Spleen (tissue), 11 donors: ENCODE measurements around the gene ANKS1B. TPM values are rescaled to one million over a fixed set of nuclear protein-coding genes. Genes with fewer than 3 reads are reported as not detected.

ENCODE experiments used
- DNase-seq: peaks from one replicate; pipeline ENCODE4 v3.0.0-alpha.2; 2020
- H3K27ac ChIP-seq, 8 donors: fragments of 200-600 bp; sonication (generic) in 7 of 8; 1 replicate in 4 of 8; 2 replicates in 4 of 8; pipeline versions ENCODE4 v1.5.0 to v1.8.0; 2016 to 2021; ENCODE audit warnings: inconsistent platforms in 4 of 8, mild to moderate bottlenecking in 4 of 8, moderate library complexity in 1 of 8
- H3K27me3 ChIP-seq, 7 donors: fragments of 200-600 bp; sonication (generic) in 6 of 7; replicated peaks in 1 of 7; 1 replicate in 4 of 7; 2 replicates in 3 of 7; pipeline versions ENCODE4 v1.5.0 to v1.8.0; 2016 to 2021; ENCODE audit warnings: inconsistent platforms in 3 of 7, mild to moderate bottlenecking in 1 of 7
- H3K36me3 ChIP-seq, 6 donors: fragments of 200-600 bp; sonication (generic) in 5 of 6; 1 replicate in 4 of 6; 2 replicates in 2 of 6; pipeline versions ENCODE4 v1.5.0 to v1.8.0; 2016 to 2021; ENCODE audit warnings: inconsistent platforms in 2 of 6
- H3K4me1 ChIP-seq, 6 donors: fragments of 200-600 bp; sonication (generic) in 5 of 6; 1 replicate in 3 of 6; 2 replicates in 3 of 6; pipeline versions ENCODE4 v1.5.0 to v1.8.0; 2016 to 2021; ENCODE audit warnings: inconsistent platforms in 3 of 6
- H3K4me3 ChIP-seq, 8 donors: fragments of 200-600 bp; sonication (generic) in 7 of 8; 1 replicate in 4 of 8; 2 replicates in 4 of 8; pipeline versions ENCODE4 v1.5.0 to v1.8.0; 2016 to 2021; ENCODE audit warnings: inconsistent platforms in 4 of 8, mild to moderate bottlenecking in 4 of 8, moderate library complexity in 2 of 8
- H3K9me3 ChIP-seq, 8 donors: fragments of 200-600 bp; sonication (generic) in 7 of 8; 1 replicate in 4 of 8; 2 replicates in 4 of 8; pipeline versions ENCODE4 v1.5.0 to v1.8.0; 2016 to 2021; ENCODE audit warnings: inconsistent platforms in 4 of 8
- CTCF ChIP-seq, 11 experiments: fragments of 200-600 bp in 7 of 11; fragments of 450-650 bp in 4 of 11; sonication (generic) in 4 of 11; IDR thresholded peaks in 8 of 11; conservative IDR thresholded peaks in 3 of 11; 1 replicate in 7 of 11; 2 replicates in 4 of 11; pipeline versions ENCODE4 v1.4.0 to v1.8.0; 2016 to 2021; ENCODE audit warnings: antibody characterized with exemption in 11 of 11, inconsistent platforms in 4 of 11, mild to moderate bottlenecking in 1 of 11
- POLR2A ChIP-seq, 3 donors: fragments of 450-650 bp; IDR thresholded peaks; one replicate each; pipeline ENCODE4 v1.5.1; 2017; ENCODE audit warnings: antibody characterized with exemption in 3 of 3, mild to moderate bottlenecking in 1 of 3
- POLR2AphosphoS5 ChIP-seq, 3 donors: sonication (generic); formaldehyde crosslinking; IDR thresholded peaks; one replicate each; pipeline ENCODE4 v1.5.1; 2017; ENCODE audit warnings: antibody characterized with exemption in 3 of 3
- WGBS, 5 donors: extraction: QIAGEN DNeasy Blood & Tissue Kit in 3 of 5; methylation state at CpG; one replicate each; pipeline versions ENCODE4 v1.1.5 to v1.1.7; 2013 to 2018; 5-methylcytosine and 5-hydroxymethylcytosine counted together
- intact Hi-C: fragments of 100-400 bp; cut with DNase I; formaldehyde crosslinking; loops from one replicate; pipeline ENCODE4 v1.15.0; 2023; ENCODE audit warnings: low total_unique reads
- polyA plus RNA-seq, 3 donors: library from polyadenylated mRNA; stranded (reverse); fragments of 200-250 nt; gene quantifications; one replicate each; pipeline ENCODE4 v1.2.1, GENCODE V29; 2013
- total RNA-seq, 7 donors: library from RNA; depleted of rRNA in 3 of 7; stranded (reverse); fragments of >200 nt in 3 of 7; fragmentation: NEBNext Ultra II Directional in 4 of 7; extraction: Animal tissue kit (Norgen Biotek cat#: 25700) in 4 of 7; gene quantifications; one replicate each; pipeline versions ENCODE4 v1.1.0 to v1.2.1, GENCODE V29; 2016 to 2021
- donor health status: healthy with polysubstance abuse.
- donor health status: DM: no; HTN: no; CAD: no; lungs with moderate emphysema.
- donor health status: DM: no; HTN: no; CAD: no.
- donor health status: Bipolar disorder and iron deficiency.
- donor health status: healthy.
- donor health status: DM: no; HTN: no; CAD: no.
- donor health status: DM: yes; HTN: yes; CAD: no.

The ANKS1B gene
- total and polyA plus RNA-seq, 10 donors = 0.21 to 8.0 (median 4.2) TPM

DNA sequence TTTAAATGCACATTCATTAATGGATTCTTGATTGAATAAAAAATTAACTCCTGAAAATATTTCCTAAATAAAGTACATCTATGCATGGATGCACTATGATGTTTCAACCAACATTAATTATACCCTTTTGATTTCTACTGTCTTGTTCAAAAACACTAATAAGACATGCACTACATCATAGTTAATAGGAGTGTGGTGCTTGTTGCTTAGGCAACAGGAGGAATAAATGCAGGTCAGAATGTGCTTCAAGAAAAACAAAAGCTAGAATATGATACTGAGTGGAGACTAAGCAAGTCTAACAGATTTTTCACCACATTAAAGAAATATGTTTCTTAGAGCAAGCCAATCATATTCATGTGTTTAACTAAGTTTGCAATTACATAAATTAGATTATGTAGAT is 833.0 kb downstream of the ANKS1B start:
- Histone ChIP-seq H3K4me3 (no peak overlapping the region), H3K4me1 (peaks cover 0 to 3% (median 0%) of the 10 kb centered on the region in 6 donors), H3K27me3 (no peaks in the 10 kb centered on the region), H3K27ac (no peak overlapping the region), H3K36me3 (no peaks in the 10 kb centered on the region), H3K9me3 (no peaks in the 10 kb centered on the region)
- TF ChIP-seq CTCF (IDR thresholded peaks at IDR 0.05 in 8 of 11, conservative IDR thresholded peaks at IDR 0.05 in 3 of 11) (no peak), POLR2AphosphoS5 (IDR thresholded peaks at IDR 0.05) (no peak), POLR2A (IDR thresholded peaks at IDR 0.05) (no peak)
- intact Hi-C loops = no loop called here
- DNase-seq = no peak

GRCh38 chr12:99147130-99147529 is 837.6 kb downstream of the ANKS1B start:
- intact Hi-C loops = no loop called here
- Histone ChIP-seq H3K36me3 (no peaks in the 10 kb centered on the region), H3K9me3 (no peaks in the 10 kb centered on the region), H3K4me1 (peaks cover 0 to 3% (median 0%) of the 10 kb centered on the region in 6 donors), H3K27me3 (no peaks in the 10 kb centered on the region), H3K4me3 (no peak overlapping the region), H3K27ac (no peak overlapping the region)
- WGBS, 5 donors = 36 to 50% (median 39%) methylated on average over 2 of the region's 2 CpGs
- TF ChIP-seq POLR2AphosphoS5 (IDR thresholded peaks at IDR 0.05) (no peak), CTCF (IDR thresholded peaks at IDR 0.05 in 8 of 11, conservative IDR thresholded peaks at IDR 0.05 in 3 of 11) (no peak), POLR2A (IDR thresholded peaks at IDR 0.05) (no peak)
- DNase-seq = no peak

DNA sequence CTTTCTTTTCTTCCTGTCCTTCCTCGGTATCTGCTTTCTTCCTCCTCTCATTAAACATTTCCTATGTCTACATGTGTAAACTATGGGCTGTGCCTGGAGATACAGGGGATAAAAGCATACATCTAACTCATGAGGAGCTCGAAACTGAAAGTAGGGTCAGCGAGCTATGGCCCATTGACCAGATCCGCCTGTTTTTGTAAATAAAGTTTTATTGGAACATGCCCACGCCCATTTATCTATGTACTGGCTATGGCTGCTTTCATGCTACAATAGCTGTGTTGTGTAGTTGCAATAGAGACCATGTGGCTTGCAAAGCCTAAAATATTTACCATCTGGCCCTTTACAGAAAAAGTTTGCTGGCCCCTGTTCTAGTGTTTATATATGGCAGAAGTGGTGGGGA is 838.0 kb downstream of the ANKS1B start:
- Histone ChIP-seq H3K9me3 (no peaks in the 10 kb centered on the region), H3K4me3 (no peak overlapping the region), H3K4me1 (peaks cover 0 to 3% (median 0%) of the 10 kb centered on the region in 6 donors), H3K27ac (no peak overlapping the region), H3K36me3 (no peaks in the 10 kb centered on the region), H3K27me3 (no peaks in the 10 kb centered on the region)
- TF ChIP-seq POLR2A (IDR thresholded peaks at IDR 0.05) = no peak
- TF ChIP-seq POLR2AphosphoS5 (IDR thresholded peaks at IDR 0.05) = no peak
- no peak for TF ChIP-seq CTCF (IDR thresholded peaks at IDR 0.05 in 8 of 11, conservative IDR thresholded peaks at IDR 0.05 in 3 of 11)
- DNase-seq = no peak
- intact Hi-C loops = no loop called here
- WGBS, 5 donors = 72 to 81% (median 76%) methylated on average over 5 of the region's 5 CpGs

- no peak for DNase-seq
- no peaks in the 10 kb centered on the region for H3K27me3 ChIP-seq
- H3K9me3 ChIP-seq = no peaks in the 10 kb centered on the region
- intact Hi-C loops = no loop called here
- no peaks in the 10 kb centered on the region for H3K36me3 ChIP-seq
- WGBS, 5 donors = 47 to 63% (median 60%) methylated on average over 5 of the region's 5 CpGs
- H3K27ac ChIP-seq = no peak overlapping the region
- H3K4me1 ChIP-seq = peaks cover 0 to 3% (median 0%) of the 10 kb centered on the region in 6 donors
- TF ChIP-seq CTCF (IDR thresholded peaks at IDR 0.05 in 8 of 11, conservative IDR thresholded peaks at IDR 0.05 in 3 of 11) (no peak), POLR2AphosphoS5 (IDR thresholded peaks at IDR 0.05) (no peak), POLR2A (IDR thresholded peaks at IDR 0.05) (no peak)
- no peak overlapping the region for H3K4me3 ChIP-seq
Measured at GRCh38 chr12:99146185-99146584, 838.6 kb downstream of the ANKS1B start.
